ENCODE results near the gene CRTC2. TPM values are rescaled to one million over a fixed set of nuclear protein-coding genes. Genes with fewer than 3 reads are reported as not detected.

Gene CRTC2
- total and polyA plus RNA-seq, 9 of the 15 experiments (the other 6 are each of a cell fraction or from before 2014, with no cell fraction given), result 2.7 to 26.4 (median 10.2) TPM

DNA sequence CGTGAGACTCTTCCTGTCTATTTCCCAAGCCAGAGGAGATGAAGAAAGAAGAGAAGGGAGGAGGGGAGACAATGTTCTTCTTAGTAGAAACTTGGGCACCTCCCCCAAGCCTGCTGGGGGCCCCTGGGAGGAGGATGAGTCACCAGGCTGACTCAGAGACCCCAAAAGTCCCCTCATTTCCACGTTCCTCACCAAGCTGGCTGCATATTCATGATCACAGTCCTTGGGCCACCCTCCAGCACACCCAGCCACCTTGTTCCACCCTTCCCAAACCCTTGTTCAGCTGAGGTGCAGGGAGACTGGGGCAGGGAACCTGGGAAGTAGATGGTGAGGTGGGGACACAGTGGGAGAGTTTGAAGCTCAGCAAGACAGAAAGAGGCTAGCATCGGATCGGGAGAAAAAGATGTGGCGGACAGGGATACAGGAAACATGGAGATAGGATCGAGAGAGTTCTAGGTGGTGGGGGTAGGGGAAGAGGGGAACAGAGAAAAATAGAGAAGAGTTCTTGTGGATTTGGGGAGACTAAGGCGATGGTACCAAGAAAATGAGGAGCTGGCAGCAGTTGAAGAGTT is 27.0 kb upstream of the CRTC2 start (continued):
- TF ChIP-seq, protein P1, sequence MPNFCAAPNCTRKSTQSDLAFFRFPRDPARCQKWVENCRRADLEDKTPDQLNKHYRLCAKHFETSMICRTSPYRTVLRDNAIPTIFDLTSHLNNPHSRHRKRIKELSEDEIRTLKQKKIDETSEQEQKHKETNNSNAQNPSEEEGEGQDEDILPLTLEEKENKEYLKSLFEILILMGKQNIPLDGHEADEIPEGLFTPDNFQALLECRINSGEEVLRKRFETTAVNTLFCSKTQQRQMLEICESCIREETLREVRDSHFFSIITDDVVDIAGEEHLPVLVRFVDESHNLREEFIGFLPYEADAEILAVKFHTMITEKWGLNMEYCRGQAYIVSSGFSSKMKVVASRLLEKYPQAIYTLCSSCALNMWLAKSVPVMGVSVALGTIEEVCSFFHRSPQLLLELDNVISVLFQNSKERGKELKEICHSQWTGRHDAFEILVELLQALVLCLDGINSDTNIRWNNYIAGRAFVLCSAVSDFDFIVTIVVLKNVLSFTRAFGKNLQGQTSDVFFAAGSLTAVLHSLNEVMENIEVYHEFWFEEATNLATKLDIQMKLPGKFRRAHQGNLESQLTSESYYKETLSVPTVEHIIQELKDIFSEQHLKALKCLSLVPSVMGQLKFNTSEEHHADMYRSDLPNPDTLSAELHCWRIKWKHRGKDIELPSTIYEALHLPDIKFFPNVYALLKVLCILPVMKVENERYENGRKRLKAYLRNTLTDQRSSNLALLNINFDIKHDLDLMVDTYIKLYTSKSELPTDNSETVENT (CRISPR knock-in tag; IDR thresholded peaks at IDR 0.05), result no peak
- TF ChIP-seq, protein P2, sequence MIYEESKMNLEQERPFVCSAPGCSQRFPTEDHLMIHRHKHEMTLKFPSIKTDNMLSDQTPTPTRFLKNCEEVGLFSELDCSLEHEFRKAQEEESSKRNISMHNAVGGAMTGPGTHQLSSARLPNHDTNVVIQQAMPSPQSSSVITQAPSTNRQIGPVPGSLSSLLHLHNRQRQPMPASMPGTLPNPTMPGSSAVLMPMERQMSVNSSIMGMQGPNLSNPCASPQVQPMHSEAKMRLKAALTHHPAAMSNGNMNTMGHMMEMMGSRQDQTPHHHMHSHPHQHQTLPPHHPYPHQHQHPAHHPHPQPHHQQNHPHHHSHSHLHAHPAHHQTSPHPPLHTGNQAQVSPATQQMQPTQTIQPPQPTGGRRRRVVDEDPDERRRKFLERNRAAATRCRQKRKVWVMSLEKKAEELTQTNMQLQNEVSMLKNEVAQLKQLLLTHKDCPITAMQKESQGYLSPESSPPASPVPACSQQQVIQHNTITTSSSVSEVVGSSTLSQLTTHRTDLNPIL (CRISPR knock-in tag; IDR thresholded peaks at IDR 0.05), result no peak
- TF ChIP-seq MTA2 (IDR thresholded peaks at IDR 0.05; ENCODE audit: low read depth) (no peak), MCM2 (IDR thresholded peaks at IDR 0.05; ENCODE audit: low read depth) (no peak), ZNF239 (CRISPR knock-in tag; IDR thresholded peaks at IDR 0.05) (no peak), NCOA4 (IDR thresholded peaks at IDR 0.05; ENCODE audit: partially characterized antibody) (no peak), HCFC1 (IDR thresholded peaks at IDR 0.05; ENCODE audit: low read depth, low read length) (no peak), POLR3G (IDR thresholded peaks at IDR 0.05; ENCODE audit: extremely low read depth, insufficient read length, insufficient replicate concordance) (no peak), DIDO1 (tag; IDR thresholded peaks at IDR 0.05; ENCODE audit: low read depth) (no peak), MTA3 (IDR thresholded peaks at IDR 0.05; ENCODE audit: borderline replicate concordance) (no peak; the same call in 1 of the 2 replicates), ETV6 (IDR thresholded peaks at IDR 0.05; ENCODE audit: borderline replicate concordance in 1 of 2, low read depth in 2 of 2, low read length in 1 of 2) (no peak), ETV6 (CRISPR knock-in tag; IDR thresholded peaks at IDR 0.05; ENCODE audit: borderline replicate concordance) (no peak), PURB (CRISPR knock-in tag; IDR thresholded peaks at IDR 0.05; ENCODE audit: low read depth) (no peak), ZNF23 (CRISPR knock-in tag; IDR thresholded peaks at IDR 0.05) (no peak), ZNF232 (CRISPR knock-in tag; IDR thresholded peaks at IDR 0.05) (no peak), ZSCAN32 (CRISPR knock-in tag; IDR thresholded peaks at IDR 0.05) (no peak)
- TF ChIP-seq, protein P3, sequence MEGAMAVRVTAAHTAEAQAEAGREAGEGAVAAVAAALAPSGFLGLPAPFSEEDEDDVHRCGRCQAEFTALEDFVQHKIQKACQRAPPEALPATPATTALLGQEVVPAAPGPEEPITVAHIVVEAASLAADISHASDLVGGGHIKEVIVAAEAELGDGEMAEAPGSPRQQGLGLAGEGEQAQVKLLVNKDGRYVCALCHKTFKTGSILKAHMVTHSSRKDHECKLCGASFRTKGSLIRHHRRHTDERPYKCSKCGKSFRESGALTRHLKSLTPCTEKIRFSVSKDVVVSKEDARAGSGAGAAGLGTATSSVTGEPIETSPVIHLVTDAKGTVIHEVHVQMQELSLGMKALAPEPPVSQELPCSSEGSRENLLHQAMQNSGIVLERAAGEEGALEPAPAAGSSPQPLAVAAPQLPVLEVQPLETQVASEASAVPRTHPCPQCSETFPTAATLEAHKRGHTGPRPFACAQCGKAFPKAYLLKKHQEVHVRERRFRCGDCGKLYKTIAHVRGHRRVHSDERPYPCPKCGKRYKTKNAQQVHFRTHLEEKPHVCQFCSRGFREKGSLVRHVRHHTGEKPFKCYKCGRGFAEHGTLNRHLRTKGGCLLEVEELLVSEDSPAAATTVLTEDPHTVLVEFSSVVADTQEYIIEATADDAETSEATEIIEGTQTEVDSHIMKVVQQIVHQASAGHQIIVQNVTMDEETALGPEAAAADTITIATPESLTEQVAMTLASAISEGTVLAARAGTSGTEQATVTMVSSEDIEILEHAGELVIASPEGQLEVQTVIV (CRISPR knock-in tag; IDR thresholded peaks at IDR 0.05; ENCODE audit: borderline replicate concordance), result no peak
- TF ChIP-seq, protein P4, sequence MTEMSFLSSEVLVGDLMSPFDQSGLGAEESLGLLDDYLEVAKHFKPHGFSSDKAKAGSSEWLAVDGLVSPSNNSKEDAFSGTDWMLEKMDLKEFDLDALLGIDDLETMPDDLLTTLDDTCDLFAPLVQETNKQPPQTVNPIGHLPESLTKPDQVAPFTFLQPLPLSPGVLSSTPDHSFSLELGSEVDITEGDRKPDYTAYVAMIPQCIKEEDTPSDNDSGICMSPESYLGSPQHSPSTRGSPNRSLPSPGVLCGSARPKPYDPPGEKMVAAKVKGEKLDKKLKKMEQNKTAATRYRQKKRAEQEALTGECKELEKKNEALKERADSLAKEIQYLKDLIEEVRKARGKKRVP (CRISPR knock-in tag; IDR thresholded peaks at IDR 0.05), result no peak
- TF ChIP-seq, protein P5, sequence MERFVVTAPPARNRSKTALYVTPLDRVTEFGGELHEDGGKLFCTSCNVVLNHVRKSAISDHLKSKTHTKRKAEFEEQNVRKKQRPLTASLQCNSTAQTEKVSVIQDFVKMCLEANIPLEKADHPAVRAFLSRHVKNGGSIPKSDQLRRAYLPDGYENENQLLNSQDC (CRISPR knock-in tag; IDR thresholded peaks at IDR 0.05), result no peak

Measured in K562 (cell line).